ENCODE results near the gene PTPN1. TPM values are rescaled to one million over a fixed set of nuclear protein-coding genes. Genes with fewer than 3 reads are reported as not detected.
A peak's percentile ranks its signal among the peaks of the same experiment; 100 is the strongest.

The PTPN1 gene
- total and polyA plus RNA-seq, 2 of the 4 experiments (the other 2 are of a cell fraction): 31.7 to 37.4 TPM

GRCh38 chr20:50569864-50570836 lies 60.0 kb downstream of the PTPN1 start (continued):
- TF ChIP-seq, protein P1, sequence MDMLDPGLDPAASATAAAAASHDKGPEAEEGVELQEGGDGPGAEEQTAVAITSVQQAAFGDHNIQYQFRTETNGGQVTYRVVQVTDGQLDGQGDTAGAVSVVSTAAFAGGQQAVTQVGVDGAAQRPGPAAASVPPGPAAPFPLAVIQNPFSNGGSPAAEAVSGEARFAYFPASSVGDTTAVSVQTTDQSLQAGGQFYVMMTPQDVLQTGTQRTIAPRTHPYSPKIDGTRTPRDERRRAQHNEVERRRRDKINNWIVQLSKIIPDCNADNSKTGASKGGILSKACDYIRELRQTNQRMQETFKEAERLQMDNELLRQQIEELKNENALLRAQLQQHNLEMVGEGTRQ (IDR thresholded peaks at IDR 0.05; ENCODE audit: low read depth, low read length): no peak
- TF ChIP-seq BHLHE40 (IDR thresholded peaks at IDR 0.05; ENCODE audit: low read depth, low read length) (no peak), MAZ (IDR thresholded peaks at IDR 0.05; ENCODE audit: borderline replicate concordance, low read depth, low read length) (no peak)

DNA sequence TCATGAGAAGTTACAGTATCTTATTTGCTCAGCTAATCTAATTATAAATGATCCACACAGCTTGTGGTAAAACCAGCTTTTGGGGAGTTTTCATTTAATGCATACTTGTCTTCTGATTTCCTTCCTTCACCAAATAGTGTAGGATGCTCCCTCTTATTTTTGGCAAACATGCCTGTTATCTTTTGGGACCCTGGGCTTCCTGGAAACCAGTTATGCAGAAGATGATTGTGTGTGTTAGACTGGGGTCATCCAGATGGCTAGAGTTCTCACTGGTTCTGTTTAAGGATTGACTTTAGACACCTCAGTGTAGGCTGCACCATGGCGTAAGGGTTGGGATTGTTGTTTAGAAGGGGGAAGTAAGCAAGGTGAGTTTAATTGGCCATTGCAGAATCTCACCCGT lies 61.3 kb downstream of the PTPN1 start:
- in situ Hi-C loops (cut with MboI; ENCODE audit: low sequenced_read_pairs): loop anchor here (5.0 kb wide), 1 partner anchor 59 kb away; the partner anchor contains the start of gene PTPN1
- no peak overlapping the region for H4K8ac ChIP-seq (ENCODE audit: low read depth in 2 of 2, low read length in 2 of 2)
- TF ChIP-seq ELK1 (IDR thresholded peaks at IDR 0.05; ENCODE audit: borderline replicate concordance, low read depth, low read length) (no peak), MAZ (IDR thresholded peaks at IDR 0.05; ENCODE audit: borderline replicate concordance, low read depth, low read length) (no peak), MAFK (IDR thresholded peaks at IDR 0.05; ENCODE audit: low read depth, low read length) (no peak), FOS (IDR thresholded peaks at IDR 0.05; ENCODE audit: low read depth, low read length) (no peak), CHD1 (IDR thresholded peaks at IDR 0.05; ENCODE audit: low read depth, low read length) (no peak), CEBPB (IDR thresholded peaks at IDR 0.05; ENCODE audit: low read depth, low read length) (no peak), POLR2A (IDR thresholded peaks at IDR 0.05; ENCODE audit: low read depth, low read length) (no peak), NFE2L2 (IDR thresholded peaks at IDR 0.05; ENCODE audit: low read depth, low read length) (no peak), RFX5 (IDR thresholded peaks at IDR 0.05; ENCODE audit: low read depth, low read length) (no peak), BHLHE40 (IDR thresholded peaks at IDR 0.05; ENCODE audit: low read depth, low read length) (no peak)
- TF ChIP-seq, protein P2, sequence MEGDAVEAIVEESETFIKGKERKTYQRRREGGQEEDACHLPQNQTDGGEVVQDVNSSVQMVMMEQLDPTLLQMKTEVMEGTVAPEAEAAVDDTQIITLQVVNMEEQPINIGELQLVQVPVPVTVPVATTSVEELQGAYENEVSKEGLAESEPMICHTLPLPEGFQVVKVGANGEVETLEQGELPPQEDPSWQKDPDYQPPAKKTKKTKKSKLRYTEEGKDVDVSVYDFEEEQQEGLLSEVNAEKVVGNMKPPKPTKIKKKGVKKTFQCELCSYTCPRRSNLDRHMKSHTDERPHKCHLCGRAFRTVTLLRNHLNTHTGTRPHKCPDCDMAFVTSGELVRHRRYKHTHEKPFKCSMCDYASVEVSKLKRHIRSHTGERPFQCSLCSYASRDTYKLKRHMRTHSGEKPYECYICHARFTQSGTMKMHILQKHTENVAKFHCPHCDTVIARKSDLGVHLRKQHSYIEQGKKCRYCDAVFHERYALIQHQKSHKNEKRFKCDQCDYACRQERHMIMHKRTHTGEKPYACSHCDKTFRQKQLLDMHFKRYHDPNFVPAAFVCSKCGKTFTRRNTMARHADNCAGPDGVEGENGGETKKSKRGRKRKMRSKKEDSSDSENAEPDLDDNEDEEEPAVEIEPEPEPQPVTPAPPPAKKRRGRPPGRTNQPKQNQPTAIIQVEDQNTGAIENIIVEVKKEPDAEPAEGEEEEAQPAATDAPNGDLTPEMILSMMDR (conservative IDR thresholded peaks at IDR 0.05; ENCODE audit: low read depth, low read length): no peak

More for the DNA sequence above, 61.3 kb downstream of the PTPN1 start:
- WGBS, 2 experiments (ENCODE audit: extremely low coverage in 2 of 2, insufficient read length in 1 of 2): no CpG with 5 or more reads among the region's 2 CpGs
- Histone ChIP-seq H3K9ac (ENCODE audit: low read depth, low read length) (no peak overlapping the region), H3K36me3 (ENCODE audit: control insufficient read depth, insufficient read depth, low read length) (peaks cover 56% of the 10 kb centered on the region), H3K56ac (ENCODE audit: extremely low read depth, insufficient read depth, low read length) (no peak overlapping the region), H3K4ac (ENCODE audit: low read depth, low read length) (peak overlapping the region; percentile 39; the same call in 1 of the 2 replicates), H4K91ac (ENCODE audit: insufficient read depth, low read depth, low read length) (no peak overlapping the region), H3K18ac (ENCODE audit: low read depth, low read length) (no peak overlapping the region), H3K4me1 (ENCODE audit: control insufficient read depth, insufficient read depth, low read length) (peaks cover 15% of the 10 kb centered on the region), H4K20me1 (ENCODE audit: insufficient read depth, low read length) (peaks cover 54% of the 10 kb centered on the region), H3K14ac (replicated peaks; ENCODE audit: low read depth, low read length) (0 out of 2 replicates have a peak overlapping the region, but pooled peaks have one; percentile 0), H2BK120ac (ENCODE audit: low read depth, low read length) (no peak overlapping the region), H2BK15ac (ENCODE audit: low read depth, low read length) (no peak overlapping the region), H3K4me2 (ENCODE audit: low read depth, low read length) (no peak overlapping the region), H3K4me3 (ENCODE audit: insufficient read depth, low read depth, low read length) (no peak overlapping the region), H2AFZ (replicated peaks; ENCODE audit: low read length, poor library complexity) (no peak overlapping the region), H3K23ac (ENCODE audit: low read depth, low read length) (no peak overlapping the region), H2BK5ac (ENCODE audit: low read depth, low read length, poor library complexity, severe bottlenecking) (no peak overlapping the region), H3K9me1 (ENCODE audit: insufficient read depth, low read length) (peaks cover 31% of the 10 kb centered on the region), H3K79me1 (ENCODE audit: low read depth in 1 of 2, low read length in 2 of 2) (peaks cover 56 to 97% of the 10 kb centered on the region in 2 experiments), H2BK20ac (ENCODE audit: low read depth, low read length) (no peak overlapping the region), H2AK5ac (ENCODE audit: low read depth, low read length) (peak overlapping the region; percentile 0; the same call in 1 of the 2 replicates), H4K5ac (ENCODE audit: low read depth, low read length) (no peak overlapping the region), H3K9me3 (ENCODE audit: control insufficient read depth, insufficient read depth, low read length) (no peaks in the 10 kb centered on the region), H2AK9ac (replicated peaks; ENCODE audit: low read depth, low read length, poor library complexity) (no peak overlapping the region), H3K27ac (ENCODE audit: insufficient read depth, low read length) (no peak overlapping the region), H3K27me3 (ENCODE audit: control insufficient read depth, insufficient read depth, low read length) (no peaks in the 10 kb centered on the region)
- intact Hi-C loops (cut with micrococcal nuclease): no loop called here
- ATAC-seq (ENCODE audit: low read depth) (no peak), DNase-seq (no peak)
- CTCF ChIA-PET: no interaction called here
- no TSS peak for BruUV-seq (replicated peaks)
- dilution Hi-C loops (cut with HindIII; ENCODE audit: low sequenced_read_pairs, unreplicated experiment): no loop called here
- POLR2A ChIA-PET (ENCODE audit: unreplicated experiment): no interaction called here
